Measurements from ENCODE around the gene SLC9A5.

DNA sequence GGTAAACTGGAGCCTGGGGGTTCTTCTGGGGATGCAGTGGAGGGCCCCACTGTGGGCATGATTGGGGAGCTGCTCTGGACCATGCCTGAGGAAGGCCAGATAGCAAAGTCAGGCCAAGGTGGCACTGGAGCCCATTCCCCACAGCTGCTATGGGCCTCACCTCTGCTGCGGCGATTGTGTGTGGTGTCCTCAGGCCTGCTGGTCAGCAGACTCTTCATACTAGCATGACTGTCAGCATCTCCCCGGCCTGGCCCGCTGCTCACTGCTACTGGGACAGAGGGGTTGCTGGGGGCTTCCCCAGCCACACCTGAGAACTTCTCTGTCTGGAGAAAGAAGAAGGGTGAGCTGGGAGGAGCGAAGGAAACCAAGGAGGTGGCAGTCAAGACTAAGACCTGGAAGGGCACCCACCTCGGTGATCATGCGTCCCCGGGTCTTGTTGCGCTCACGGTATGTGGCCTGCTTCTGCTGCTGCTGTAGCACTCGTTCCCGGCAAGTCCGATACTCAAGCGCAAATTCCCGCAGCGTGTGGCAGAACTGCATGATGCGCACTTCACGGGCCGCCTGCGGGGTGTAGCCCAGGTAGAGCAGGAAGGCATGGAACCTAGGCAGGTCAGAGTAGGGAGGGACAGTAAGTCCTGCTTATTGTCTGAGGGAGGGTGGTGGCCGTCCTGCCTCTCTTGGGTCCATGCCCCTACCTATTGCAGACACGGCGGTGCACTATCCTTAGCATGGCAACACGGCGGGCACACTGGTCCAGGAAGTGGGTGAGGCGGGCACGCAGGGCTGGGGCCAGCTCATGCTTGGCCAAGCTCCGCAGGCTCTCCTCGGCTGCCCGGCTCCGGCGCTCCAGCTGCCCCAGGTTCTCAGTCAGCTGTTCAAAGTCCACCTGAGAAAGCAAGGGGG is 18.6 kb upstream of the SLC9A5 start:
- TF ChIP-seq, protein P1, sequence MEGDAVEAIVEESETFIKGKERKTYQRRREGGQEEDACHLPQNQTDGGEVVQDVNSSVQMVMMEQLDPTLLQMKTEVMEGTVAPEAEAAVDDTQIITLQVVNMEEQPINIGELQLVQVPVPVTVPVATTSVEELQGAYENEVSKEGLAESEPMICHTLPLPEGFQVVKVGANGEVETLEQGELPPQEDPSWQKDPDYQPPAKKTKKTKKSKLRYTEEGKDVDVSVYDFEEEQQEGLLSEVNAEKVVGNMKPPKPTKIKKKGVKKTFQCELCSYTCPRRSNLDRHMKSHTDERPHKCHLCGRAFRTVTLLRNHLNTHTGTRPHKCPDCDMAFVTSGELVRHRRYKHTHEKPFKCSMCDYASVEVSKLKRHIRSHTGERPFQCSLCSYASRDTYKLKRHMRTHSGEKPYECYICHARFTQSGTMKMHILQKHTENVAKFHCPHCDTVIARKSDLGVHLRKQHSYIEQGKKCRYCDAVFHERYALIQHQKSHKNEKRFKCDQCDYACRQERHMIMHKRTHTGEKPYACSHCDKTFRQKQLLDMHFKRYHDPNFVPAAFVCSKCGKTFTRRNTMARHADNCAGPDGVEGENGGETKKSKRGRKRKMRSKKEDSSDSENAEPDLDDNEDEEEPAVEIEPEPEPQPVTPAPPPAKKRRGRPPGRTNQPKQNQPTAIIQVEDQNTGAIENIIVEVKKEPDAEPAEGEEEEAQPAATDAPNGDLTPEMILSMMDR (conservative IDR thresholded peaks at IDR 0.05; ENCODE audit: low read depth in 2 of 2), result no peak
- TF ChIP-seq CREB1 (CRISPR knock-in tag; IDR thresholded peaks at IDR 0.05; ENCODE audit: low read depth), result no peak
